Measurements from ENCODE around the gene MCCC2. TPM values are rescaled to one million over a fixed set of nuclear protein-coding genes. Genes with fewer than 3 reads are reported as not detected.

MCCC2 gene
- total and polyA plus RNA-seq, 2 of the 13 experiments (the other 11 are each of a cell fraction or from before 2014, with no cell fraction given), result 44.8 to 83.6 TPM

DNA sequence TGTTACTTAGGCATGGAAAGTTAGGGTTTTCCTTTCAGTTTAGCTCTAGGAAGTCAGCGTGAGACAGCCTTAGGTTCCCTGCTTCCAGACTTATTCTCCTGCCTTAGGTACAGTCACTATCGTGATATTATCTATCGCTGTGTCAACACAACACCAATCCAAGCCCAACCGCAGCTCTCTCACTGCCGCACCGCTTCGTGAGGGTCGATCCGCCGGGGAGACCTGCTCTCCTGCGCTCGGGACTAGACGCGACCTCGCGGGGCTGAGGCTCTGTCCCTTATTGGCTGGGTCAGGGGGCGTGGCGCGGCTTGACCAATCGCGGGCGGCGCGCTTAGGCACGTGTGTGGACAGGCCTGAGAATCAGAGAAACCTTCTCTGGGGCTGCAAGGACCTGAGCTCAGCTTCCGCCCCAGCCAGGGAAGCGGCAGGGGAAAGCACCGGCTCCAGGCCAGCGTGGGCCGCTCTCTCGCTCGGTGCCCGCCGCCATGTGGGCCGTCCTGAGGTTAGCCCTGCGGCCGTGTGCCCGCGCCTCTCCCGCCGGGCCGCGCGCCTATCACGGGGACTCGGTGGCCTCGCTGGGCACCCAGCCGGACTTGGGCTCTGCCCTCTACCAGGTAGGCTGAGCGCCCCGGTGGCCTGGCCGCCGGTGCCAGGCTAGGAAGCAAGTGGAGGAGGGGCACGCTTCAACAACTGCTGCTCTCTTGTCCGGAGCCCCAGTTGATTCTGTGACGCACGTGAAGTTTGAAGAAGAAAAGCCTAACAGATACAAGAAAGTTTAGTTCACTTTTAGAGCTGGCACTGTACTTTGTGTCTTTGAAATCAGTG lies at the start of gene MCCC2 (continued):
- TF ChIP-seq, protein P1, sequence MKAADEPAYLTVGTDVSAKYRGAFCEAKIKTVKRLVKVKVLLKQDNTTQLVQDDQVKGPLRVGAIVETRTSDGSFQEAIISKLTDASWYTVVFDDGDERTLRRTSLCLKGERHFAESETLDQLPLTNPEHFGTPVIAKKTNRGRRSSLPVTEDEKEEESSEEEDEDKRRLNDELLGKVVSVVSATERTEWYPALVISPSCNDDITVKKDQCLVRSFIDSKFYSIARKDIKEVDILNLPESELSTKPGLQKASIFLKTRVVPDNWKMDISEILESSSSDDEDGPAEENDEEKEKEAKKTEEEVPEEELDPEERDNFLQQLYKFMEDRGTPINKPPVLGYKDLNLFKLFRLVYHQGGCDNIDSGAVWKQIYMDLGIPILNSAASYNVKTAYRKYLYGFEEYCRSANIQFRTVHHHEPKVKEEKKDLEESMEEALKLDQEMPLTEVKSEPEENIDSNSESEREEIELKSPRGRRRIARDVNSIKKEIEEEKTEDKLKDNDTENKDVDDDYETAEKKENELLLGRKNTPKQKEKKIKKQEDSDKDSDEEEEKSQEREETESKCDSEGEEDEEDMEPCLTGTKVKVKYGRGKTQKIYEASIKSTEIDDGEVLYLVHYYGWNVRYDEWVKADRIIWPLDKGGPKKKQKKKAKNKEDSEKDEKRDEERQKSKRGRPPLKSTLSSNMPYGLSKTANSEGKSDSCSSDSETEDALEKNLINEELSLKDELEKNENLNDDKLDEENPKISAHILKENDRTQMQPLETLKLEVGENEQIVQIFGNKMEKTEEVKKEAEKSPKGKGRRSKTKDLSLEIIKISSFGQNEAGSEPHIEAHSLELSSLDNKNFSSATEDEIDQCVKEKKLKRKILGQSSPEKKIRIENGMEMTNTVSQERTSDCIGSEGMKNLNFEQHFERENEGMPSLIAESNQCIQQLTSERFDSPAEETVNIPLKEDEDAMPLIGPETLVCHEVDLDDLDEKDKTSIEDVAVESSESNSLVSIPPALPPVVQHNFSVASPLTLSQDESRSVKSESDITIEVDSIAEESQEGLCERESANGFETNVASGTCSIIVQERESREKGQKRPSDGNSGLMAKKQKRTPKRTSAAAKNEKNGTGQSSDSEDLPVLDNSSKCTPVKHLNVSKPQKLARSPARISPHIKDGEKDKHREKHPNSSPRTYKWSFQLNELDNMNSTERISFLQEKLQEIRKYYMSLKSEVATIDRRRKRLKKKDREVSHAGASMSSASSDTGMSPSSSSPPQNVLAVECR (CRISPR knock-in tag; IDR thresholded peaks at IDR 0.05; ENCODE audit: borderline replicate concordance), result peak; percentile 95; the same call in 1 of the 2 replicates
- TF ChIP-seq YY1 (IDR thresholded peaks at IDR 0.05; ENCODE audit: insufficient read depth, insufficient replicate concordance, low read depth, low read length) (peak; percentile 75), FOXP1 (IDR thresholded peaks at IDR 0.05) (no peak), FOXP1 (CRISPR knock-in tag; IDR thresholded peaks at IDR 0.05) (no peak), GABPB1 (CRISPR knock-in tag; IDR thresholded peaks at IDR 0.05) (peak; percentile 89), SIN3A (IDR thresholded peaks at IDR 0.05; ENCODE audit: borderline replicate concordance, low read depth, low read length) (peak; percentile 78; the same call in 1 of the 2 replicates), ARNT (IDR thresholded peaks at IDR 0.05) (no peak), ZNF256 (CRISPR knock-in tag; conservative IDR thresholded peaks at IDR 0.05) (peak; percentile 78; the same call in 1 of the 2 replicates), DNMT1 (CRISPR knock-in tag; IDR thresholded peaks at IDR 0.05) (0 out of 2 replicates have a peak, but pooled peaks have one; percentile 57), ZNF292 (CRISPR knock-in tag; IDR thresholded peaks at IDR 0.05; ENCODE audit: borderline replicate concordance, low read depth) (0 out of 2 replicates have a peak, but pooled peaks have one; percentile 53), SNRNP70 (IDR thresholded peaks at IDR 0.05; ENCODE audit: low read depth, low read length) (no peak), KLF9 (CRISPR knock-in tag; IDR thresholded peaks at IDR 0.05; ENCODE audit: low read depth) (no peak), SCMH1 (CRISPR knock-in tag; IDR thresholded peaks at IDR 0.05; ENCODE audit: borderline replicate concordance) (no peak), ZNF713 (CRISPR knock-in tag; IDR thresholded peaks at IDR 0.05) (no peak), AKAP8 (CRISPR knock-in tag; IDR thresholded peaks at IDR 0.05) (no peak), RFX3 (CRISPR knock-in tag; IDR thresholded peaks at IDR 0.05) (no peak)
- TF ChIP-seq, protein P2, sequence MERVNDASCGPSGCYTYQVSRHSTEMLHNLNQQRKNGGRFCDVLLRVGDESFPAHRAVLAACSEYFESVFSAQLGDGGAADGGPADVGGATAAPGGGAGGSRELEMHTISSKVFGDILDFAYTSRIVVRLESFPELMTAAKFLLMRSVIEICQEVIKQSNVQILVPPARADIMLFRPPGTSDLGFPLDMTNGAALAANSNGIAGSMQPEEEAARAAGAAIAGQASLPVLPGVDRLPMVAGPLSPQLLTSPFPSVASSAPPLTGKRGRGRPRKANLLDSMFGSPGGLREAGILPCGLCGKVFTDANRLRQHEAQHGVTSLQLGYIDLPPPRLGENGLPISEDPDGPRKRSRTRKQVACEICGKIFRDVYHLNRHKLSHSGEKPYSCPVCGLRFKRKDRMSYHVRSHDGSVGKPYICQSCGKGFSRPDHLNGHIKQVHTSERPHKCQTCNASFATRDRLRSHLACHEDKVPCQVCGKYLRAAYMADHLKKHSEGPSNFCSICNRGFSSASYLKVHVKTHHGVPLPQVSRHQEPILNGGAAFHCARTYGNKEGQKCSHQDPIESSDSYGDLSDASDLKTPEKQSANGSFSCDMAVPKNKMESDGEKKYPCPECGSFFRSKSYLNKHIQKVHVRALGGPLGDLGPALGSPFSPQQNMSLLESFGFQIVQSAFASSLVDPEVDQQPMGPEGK (CRISPR knock-in tag; IDR thresholded peaks at IDR 0.05), result 0 out of 2 replicates have a peak, but pooled peaks have one; percentile 7
- TF ChIP-seq, protein P3, sequence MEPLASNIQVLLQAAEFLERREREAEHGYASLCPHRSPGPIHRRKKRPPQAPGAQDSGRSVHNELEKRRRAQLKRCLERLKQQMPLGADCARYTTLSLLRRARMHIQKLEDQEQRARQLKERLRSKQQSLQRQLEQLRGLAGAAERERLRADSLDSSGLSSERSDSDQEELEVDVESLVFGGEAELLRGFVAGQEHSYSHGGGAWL (CRISPR knock-in tag; IDR thresholded peaks at IDR 0.05), result peak; percentile 74; the same call in 1 of the 2 replicates
- TF ChIP-seq, protein P4, sequence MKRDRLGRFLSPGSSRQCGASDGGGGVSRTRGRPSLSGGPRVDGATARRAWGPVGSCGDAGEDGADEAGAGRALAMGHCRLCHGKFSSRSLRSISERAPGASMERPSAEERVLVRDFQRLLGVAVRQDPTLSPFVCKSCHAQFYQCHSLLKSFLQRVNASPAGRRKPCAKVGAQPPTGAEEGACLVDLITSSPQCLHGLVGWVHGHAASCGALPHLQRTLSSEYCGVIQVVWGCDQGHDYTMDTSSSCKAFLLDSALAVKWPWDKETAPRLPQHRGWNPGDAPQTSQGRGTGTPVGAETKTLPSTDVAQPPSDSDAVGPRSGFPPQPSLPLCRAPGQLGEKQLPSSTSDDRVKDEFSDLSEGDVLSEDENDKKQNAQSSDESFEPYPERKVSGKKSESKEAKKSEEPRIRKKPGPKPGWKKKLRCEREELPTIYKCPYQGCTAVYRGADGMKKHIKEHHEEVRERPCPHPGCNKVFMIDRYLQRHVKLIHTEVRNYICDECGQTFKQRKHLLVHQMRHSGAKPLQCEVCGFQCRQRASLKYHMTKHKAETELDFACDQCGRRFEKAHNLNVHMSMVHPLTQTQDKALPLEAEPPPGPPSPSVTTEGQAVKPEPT (CRISPR knock-in tag; IDR thresholded peaks at IDR 0.05; ENCODE audit: low read depth), result peak; percentile 89

Data from HepG2 (cell line).